Measurements from ENCODE around the gene KRT40.

KRT40 gene

GRCh38 chr17:40950176-40950575, 34.0 kb downstream of the KRT40 start:
- no peak for DNase-seq

GRCh38 chr17:40949418-40949817, 34.7 kb downstream of the KRT40 start:
- DNase-seq, result no peak

DNA sequence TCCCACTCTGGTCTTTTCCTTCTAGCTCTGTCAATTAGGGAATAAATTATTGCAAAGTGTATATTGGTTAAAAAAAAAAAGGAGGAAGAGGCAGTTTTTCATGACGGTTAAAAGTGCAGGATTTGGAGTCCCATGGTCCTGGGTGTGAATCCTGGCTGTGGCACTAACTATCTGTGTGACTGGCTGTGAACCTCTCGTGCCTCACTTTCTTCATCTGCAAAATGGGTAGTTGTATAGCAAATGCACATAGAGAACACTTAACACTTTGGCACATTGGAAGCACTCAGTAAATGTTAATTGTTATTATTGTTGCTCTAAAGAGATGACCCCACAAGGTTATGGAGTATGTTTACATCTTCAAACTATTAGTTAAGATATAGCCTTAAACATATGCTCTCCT, 36.2 kb downstream of the KRT40 start:
- no peak for DNase-seq

- no peak for DNase-seq
Observed at GRCh38 chr17:40945414-40945813, 38.7 kb downstream of the KRT40 start.

DNA sequence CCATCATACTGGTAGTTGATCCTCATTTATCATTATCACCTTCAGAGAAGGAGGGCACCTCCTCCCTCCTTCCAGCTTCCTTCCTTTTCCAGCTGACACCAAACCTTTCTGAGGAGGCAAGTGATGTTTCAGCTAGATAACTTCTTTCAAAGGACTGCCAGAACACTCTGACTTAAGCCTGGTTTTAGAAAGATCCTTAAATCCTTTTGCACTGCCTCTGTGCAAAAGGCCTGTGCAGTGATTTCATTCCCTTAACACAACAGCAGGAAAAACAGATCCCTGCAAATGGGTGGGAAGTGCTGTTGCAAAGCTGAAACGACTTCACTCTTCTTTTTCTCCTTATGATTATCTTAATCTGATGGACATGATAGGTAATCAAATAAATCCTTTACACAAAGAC, 39.6 kb downstream of the KRT40 start:
- no peak for DNase-seq

- DNase-seq, result no peak
Observed at GRCh38 chr17:40942553-40942952, 41.6 kb downstream of the KRT40 start.

DNA sequence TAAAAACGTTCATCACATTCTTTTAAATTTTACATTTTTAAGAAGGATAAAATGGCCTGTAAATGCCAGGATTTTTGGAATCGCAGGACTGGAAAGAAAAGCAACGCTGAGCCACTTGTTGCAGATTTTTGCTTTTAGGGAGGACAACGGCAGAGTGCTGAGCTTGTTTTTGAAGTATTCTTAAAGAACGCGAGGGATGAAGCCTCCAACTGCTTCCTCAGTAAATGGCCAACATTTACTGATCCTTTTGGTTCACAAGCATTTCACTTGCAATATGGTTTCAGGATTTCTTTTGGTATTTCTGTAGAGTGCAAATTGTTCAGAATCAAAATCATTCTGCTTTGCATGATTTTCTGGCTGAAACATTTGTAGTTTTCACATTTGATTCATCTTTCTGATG, 43.9 kb downstream of the KRT40 start:
- DNase-seq, result no peak

DNA sequence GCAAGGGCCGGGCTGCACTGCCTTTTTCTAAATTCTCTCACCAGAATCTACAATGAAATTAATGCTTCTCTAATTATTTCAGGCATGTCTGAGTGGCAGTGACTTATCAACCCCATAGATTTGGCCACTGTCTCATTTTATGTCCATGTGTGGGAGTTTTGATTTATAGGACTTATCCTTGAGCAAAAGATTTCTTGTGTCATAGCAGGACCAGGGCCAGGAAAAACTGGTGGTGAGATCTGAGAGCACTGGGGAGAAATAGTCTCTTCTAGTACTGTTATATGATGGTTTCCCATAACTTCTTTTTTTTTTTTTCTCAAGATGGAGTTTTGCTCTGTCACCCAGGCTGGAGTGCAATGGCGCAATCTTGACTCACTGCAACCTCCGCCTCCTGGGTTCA, 45.1 kb downstream of the KRT40 start:
- DNase-seq, result no peak

DNA sequence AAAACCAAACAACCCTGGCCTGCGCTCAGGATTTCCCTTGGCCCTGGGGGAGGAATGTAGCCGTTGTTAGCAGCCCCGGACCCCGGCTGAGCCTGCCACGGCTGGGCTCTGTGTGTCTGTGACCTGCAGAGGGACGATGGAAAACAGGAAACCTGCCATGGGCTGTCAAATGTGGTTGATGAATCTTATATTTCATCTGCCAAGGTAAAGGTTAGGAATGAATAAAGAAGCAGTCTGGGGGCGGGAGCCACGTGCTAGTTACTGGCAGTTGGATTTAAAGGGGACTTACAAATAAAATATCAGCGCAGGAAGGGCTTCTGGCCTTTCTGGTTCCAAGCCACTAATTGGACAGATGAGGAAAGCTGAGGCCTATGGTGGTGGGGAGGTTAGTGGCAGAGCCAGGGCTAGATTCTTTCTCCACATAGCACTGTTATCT, 46.7 kb downstream of the KRT40 start, which contains the start of gene KRT23:
TSS of gene KRT23 (minus strand) at position 263 of the 436 bp plus-strand sequence. CDS start 1,043 bp downstream, outside the sequence.
- peak; percentile 4 for DNase-seq

- no peak for DNase-seq
Observed at GRCh38 chr17:40936976-40937375, 47.1 kb downstream of the KRT40 start.

GRCh38 chr17:40936437-40936971, 47.6 kb downstream of the KRT40 start:
- DNase-seq, result no peak

- no peak for DNase-seq
Observed at GRCh38 chr17:40935624-40936023, 48.5 kb downstream of the KRT40 start.

GRCh38 chr17:40932608-40933007, 51.5 kb downstream of the KRT40 start:
- no peak for DNase-seq

DNA sequence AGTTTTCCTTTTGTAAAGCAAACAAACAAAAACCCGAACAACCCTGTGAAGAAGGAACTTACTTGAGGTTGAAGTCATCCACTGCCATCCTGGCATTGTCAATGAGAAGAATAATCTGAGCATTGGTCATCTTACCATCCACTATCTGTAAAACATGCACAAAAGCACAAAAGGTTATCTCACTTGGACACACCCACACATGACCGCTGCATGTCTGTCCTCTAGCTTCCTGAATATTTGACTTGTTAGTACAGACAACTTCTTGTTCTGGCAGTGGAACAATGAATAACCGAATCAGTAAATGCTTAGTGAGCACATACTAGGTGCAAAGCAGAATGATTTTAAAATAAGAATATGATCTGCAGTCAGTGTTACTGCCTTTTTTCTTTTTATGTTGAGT, 52.8 kb downstream of the KRT40 start:
- no peak for DNase-seq
